Measurements from ENCODE around the gene CCIN.

GRCh38 chr9:36143245-36143641 is 25.9 kb upstream of the CCIN start:
- TF ChIP-seq NFYB (IDR thresholded peaks at IDR 0.05; ENCODE audit: extremely low read depth, insufficient read length) (no peak), LEF1 (IDR thresholded peaks at IDR 0.05) (no peak), MAX (CRISPR knock-in tag; IDR thresholded peaks at IDR 0.05) (peak; percentile 14; the same call in 1 of the 2 replicates), ZZZ3 (IDR thresholded peaks at IDR 0.05) (no peak), CTCF (IDR thresholded peaks at IDR 0.05 in 2 of 3, conservative IDR thresholded peaks at IDR 0.05 in 1 of 3; ENCODE audit: insufficient read depth in 2 of 3, low read depth in 1 of 3, low read length in 3 of 3) (no peak), EZH2 (IDR thresholded peaks at IDR 0.05; ENCODE audit: borderline replicate concordance, low read depth, low read length) (no peak), JUND (IDR thresholded peaks at IDR 0.05; ENCODE audit: borderline replicate concordance, low read depth, low read length) (no peak), JUND (tag; IDR thresholded peaks at IDR 0.05; ENCODE audit: borderline replicate concordance, low read depth, low read length) (no peak), ZNF668 (CRISPR knock-in tag; IDR thresholded peaks at IDR 0.05) (no peak), ETV6 (IDR thresholded peaks at IDR 0.05; ENCODE audit: borderline replicate concordance in 1 of 2, low read depth in 2 of 2, low read length in 1 of 2) (no peak), ETV6 (CRISPR knock-in tag; IDR thresholded peaks at IDR 0.05; ENCODE audit: borderline replicate concordance) (no peak), SREBF2 (CRISPR knock-in tag; IDR thresholded peaks at IDR 0.05) (no peak), XRCC5 (IDR thresholded peaks at IDR 0.05; ENCODE audit: low read depth, low read length) (no peak), JUNB (CRISPR knock-in tag; conservative IDR thresholded peaks at IDR 0.05) (no peak), HMG20B (CRISPR knock-in tag; IDR thresholded peaks at IDR 0.05) (no peak)
- TF ChIP-seq, protein P1, sequence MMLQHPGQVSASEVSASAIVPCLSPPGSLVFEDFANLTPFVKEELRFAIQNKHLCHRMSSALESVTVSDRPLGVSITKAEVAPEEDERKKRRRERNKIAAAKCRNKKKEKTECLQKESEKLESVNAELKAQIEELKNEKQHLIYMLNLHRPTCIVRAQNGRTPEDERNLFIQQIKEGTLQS (IDR thresholded peaks at IDR 0.05), result no peak
- TF ChIP-seq, protein P1 (CRISPR knock-in tag; conservative IDR thresholded peaks at IDR 0.05), result no peak

All from K562 (cell line).